Mucosa of rectum (tissue), 2 donors: ENCODE data around the gene SYNGR1.
A peak's percentile ranks its signal among the peaks of the same experiment; 100 is the strongest.

ENCODE experiments used
- H3K27ac ChIP-seq, 2 donors: one replicate each; pipeline ENCODE4 v1.7.0; 2013; ENCODE audit warnings: inconsistent platforms in 2 of 2, low read depth in 2 of 2, low read length in 2 of 2
- H3K27me3 ChIP-seq, 2 donors: one replicate each; pipeline ENCODE4 v1.7.0; 2013; ENCODE audit warnings: low read length in 2 of 2; ENCODE audit not compliant: control insufficient read depth in 2 of 2, insufficient read depth in 2 of 2
- H3K36me3 ChIP-seq, 2 donors: one replicate each; pipeline ENCODE4 v1.7.0; 2013; ENCODE audit warnings: low read length in 2 of 2; ENCODE audit not compliant: control insufficient read depth in 2 of 2, insufficient read depth in 2 of 2
- H3K4me1 ChIP-seq, 2 donors: one replicate each; pipeline ENCODE4 v1.7.0; 2013; ENCODE audit warnings: low read length in 2 of 2, mild to moderate bottlenecking in 1 of 2; ENCODE audit not compliant: control insufficient read depth in 2 of 2, insufficient read depth in 2 of 2
- H3K4me3 ChIP-seq, 2 donors: one replicate each; pipeline ENCODE4 v1.7.0; 2013; ENCODE audit warnings: low read length in 2 of 2
- H3K9ac ChIP-seq, 2 donors: one replicate each; pipeline ENCODE4 v1.7.0; 2013; ENCODE audit warnings: low read length in 2 of 2, low read depth in 1 of 2, mild to moderate bottlenecking in 1 of 2
- H3K9me3 ChIP-seq, 2 donors: one replicate each; pipeline ENCODE4 v1.7.0; 2013; ENCODE audit warnings: low read length in 2 of 2; ENCODE audit not compliant: control insufficient read depth in 2 of 2
- donor health status: healthy.
- donor health status: Normal muscosa, but diverticular disease.

The SYNGR1 gene

GRCh38 chr22:39382410-39382809 lies 32.6 kb downstream of the SYNGR1 start:
- no peak overlapping the region for H3K4me3 ChIP-seq
- peaks cover 3 to 4% of the 10 kb centered on the region in 2 donors for H3K27me3 ChIP-seq
- H3K9ac ChIP-seq = no peak overlapping the region
- H3K36me3 ChIP-seq = no peaks in the 10 kb centered on the region
- no peaks in the 10 kb centered on the region for H3K9me3 ChIP-seq
- H3K27ac ChIP-seq = no peak overlapping the region
- H3K4me1 ChIP-seq = no peaks in the 10 kb centered on the region

DNA sequence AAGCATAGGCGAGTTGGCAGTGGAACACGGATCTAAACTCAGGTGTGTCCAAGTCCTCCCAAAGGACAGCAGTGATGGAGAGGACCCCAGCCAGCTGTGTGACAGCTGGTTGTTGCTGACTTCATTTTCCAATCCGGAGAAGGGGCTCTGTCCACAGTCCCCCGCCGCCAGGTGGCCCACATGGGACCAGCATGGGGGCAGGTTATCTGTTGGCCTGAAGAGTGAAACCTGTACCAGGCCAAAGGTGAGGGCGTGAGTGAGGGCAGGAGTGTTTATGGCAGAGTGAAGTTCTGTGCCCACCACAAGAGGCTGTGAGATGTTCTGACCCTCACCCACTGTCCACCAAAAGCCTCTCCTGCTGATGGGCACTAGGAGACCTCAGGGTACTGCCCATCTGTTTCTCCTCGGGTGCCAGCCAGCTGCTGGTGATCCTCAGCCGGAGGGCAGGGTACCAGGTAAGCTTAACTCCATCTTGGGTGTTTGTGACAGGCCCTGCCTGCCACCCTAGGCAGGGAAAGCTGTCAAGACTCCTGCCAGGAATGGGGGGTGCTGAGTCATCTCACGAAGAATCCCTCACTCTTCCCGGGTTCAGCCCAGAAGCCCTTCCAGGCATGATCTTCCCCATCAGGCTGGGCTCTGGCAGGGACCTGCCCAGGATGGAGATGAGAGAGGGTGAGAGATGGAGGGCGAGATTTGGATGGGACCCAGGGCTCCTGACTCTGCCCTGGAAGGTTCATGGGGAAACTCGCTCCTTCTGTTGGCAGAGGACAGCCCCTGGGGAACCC lies 34.2 kb downstream of the SYNGR1 start:
- Histone ChIP-seq H3K4me3 (no peak overlapping the region), H3K4me1 (peaks cover 0 to 2% of the 10 kb centered on the region in 2 donors), H3K36me3 (no peaks in the 10 kb centered on the region), H3K27me3 (peaks cover 3 to 8% of the 10 kb centered on the region in 2 donors), H3K9me3 (no peaks in the 10 kb centered on the region), H3K27ac (no peak overlapping the region), H3K9ac (no peak overlapping the region)

GRCh38 chr22:39384750-39385480 lies 35.1 kb downstream of the SYNGR1 start:
- peaks cover 0 to 2% of the 10 kb centered on the region in 2 donors for H3K4me1 ChIP-seq
- no peaks in the 10 kb centered on the region for H3K36me3 ChIP-seq
- no peak overlapping the region for H3K4me3 ChIP-seq
- no peaks in the 10 kb centered on the region for H3K9me3 ChIP-seq
- no peak overlapping the region for H3K9ac ChIP-seq
- H3K27me3 ChIP-seq = peaks cover 3 to 8% of the 10 kb centered on the region in 2 donors
- H3K27ac ChIP-seq = no peak overlapping the region

DNA sequence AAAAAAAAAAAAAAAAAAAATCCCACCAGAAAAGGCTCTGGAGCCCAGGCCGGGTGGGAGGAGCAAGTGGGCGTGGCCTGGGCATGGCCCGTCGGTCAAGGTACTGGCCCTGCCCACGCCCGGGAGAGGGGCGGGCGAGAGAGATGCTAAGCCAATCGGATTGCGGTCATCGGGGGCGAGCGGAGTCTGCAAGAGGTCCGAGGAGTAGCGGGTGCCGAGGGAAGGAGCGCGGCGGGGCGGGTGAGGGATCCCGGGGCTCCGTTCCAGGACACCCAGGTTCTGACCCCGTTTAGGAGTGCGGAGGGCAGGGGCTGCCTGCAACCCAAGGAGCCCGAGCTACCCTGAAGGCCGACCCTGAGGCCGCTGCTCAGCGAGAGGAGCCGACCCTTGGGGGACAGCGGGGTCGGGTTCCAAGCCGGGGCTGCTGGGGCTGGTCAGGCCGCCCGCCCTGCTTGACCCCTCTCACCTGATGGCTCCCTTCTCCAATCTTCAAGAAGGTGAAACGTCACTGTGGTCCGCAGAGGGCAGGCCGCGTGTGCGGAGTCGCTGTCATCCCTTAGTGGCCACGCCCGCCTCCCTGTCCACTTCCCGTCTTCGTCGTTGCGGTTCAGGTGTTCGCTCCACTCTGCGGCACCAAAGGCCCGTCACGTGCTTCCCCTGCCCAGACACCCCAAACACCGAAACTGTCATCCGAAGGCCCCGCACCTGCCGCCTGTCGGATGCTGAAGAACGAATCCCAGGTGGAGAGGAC lies 38.6 kb downstream of the SYNGR1 start:
- peak overlapping the region; percentile 17 to 42 for H3K9ac ChIP-seq
- H3K4me3 ChIP-seq = peak overlapping the region; percentile 56 to 62
- no peaks in the 10 kb centered on the region for H3K9me3 ChIP-seq
- no peaks in the 10 kb centered on the region for H3K36me3 ChIP-seq
- H3K27me3 ChIP-seq = peaks cover 2 to 8% of the 10 kb centered on the region in 2 donors
- H3K27ac ChIP-seq = peak overlapping the region in 1 of 2 donors; percentile 23
- H3K4me1 ChIP-seq = peaks cover 0 to 2% of the 10 kb centered on the region in 2 donors

GRCh38 chr22:39389420-39389819 lies 39.6 kb downstream of the SYNGR1 start:
- Histone ChIP-seq H3K27ac (no peak overlapping the region), H3K27me3 (peaks cover 0 to 4% of the 10 kb centered on the region in 2 donors), H3K36me3 (no peaks in the 10 kb centered on the region), H3K4me3 (no peak overlapping the region), H3K9ac (no peak overlapping the region), H3K4me1 (peaks cover 0 to 2% of the 10 kb centered on the region in 2 donors), H3K9me3 (no peaks in the 10 kb centered on the region)

DNA sequence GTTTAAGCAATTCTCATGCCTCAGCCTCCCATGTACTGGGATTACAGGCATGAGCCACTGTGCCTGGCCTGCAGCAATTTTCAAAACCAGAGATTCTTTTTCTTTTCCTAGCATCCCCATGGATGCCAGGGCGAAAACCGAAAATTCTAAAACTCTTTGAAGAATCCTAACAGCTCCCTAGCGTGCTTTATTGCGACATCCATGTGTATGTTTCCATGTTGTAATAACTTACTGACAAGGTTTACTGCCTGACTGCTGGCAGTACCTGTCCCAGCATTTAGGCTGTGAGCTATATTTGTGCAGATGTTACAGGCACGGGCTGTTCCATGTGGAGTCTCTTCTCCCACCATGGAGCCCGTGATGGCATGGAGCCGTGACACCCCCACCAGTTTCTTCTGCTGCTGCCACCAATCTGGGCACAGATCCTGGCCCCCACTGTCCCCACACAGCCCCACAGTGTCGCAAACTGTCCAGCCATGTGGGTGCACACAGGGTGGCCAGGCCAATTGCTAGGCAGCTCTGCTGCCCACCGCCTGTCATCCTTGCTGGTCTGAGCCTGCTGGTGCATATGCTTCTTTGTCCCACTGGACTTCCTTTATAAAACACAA lies 42.7 kb downstream of the SYNGR1 start:
- Histone ChIP-seq H3K27me3 (peaks cover 0 to 4% of the 10 kb centered on the region in 2 donors), H3K4me1 (peaks cover 0 to 2% of the 10 kb centered on the region in 2 donors), H3K36me3 (no peaks in the 10 kb centered on the region), H3K9me3 (no peaks in the 10 kb centered on the region), H3K27ac (no peak overlapping the region), H3K4me3 (no peak overlapping the region), H3K9ac (no peak overlapping the region)

DNA sequence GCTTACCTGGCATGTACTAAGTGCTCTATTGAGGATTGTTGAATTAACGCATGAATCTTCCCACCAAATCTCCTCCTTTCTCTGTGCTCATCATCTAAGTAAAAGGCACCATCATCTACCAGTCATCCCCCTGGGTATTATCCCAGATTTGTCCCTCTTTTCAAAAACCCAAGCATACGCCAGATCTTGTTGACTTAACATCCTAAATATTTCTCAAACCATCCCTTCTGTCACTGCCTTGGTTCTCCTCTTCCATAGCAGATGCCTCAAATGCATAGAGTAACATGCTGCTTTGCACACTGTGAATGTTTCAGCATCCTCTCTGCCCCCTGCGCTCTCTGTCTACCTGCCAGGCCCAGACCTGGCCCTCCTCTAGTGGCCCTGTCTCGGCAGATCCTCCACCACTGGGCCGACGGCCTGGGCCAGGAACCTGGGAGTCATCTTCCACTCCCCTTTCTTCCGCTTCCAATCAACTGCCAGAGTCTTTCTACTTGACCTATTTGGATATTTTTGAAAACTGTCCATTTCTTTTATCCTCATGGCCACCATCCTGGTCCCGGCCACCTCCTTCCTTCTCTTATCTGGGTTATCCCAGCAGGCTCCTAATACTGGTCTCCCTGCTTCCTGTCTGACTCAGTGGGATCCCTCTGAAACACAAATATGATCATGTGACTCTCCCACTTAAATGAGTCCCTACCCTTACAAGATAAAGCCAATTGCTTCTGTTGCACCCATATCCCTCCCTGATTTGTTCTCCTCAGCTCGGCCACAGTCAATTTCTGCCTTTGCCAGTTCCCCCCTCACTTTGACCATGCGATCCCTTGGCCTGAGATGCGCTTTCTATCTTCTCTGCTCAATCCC lies 46.4 kb downstream of the SYNGR1 start:
- H3K9ac ChIP-seq = no peak overlapping the region

DNA sequence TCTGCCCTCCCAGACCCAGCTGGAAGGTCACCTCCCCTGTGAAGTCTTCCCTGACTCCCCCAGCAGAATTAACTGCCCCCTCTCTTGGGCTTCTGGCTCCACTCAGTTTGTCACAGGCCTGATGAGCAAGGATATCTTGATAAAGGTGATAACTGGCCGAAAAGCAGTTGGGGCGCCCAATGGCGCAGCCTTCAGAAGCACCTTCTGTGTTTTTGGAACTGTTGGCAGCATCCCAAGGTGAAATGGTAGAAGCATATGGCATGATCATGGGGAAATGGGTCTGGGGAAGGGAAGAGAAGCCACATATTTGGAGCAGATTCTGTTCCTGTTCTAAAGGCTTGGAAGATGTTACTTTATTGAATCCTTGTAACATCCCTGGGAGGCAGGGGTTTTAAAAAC lies 47.0 kb downstream of the SYNGR1 start:
- Histone ChIP-seq H3K36me3 (no peaks in the 10 kb centered on the region), H3K27me3 (no peaks in the 10 kb centered on the region), H3K9me3 (no peaks in the 10 kb centered on the region), H3K27ac (no peak overlapping the region), H3K9ac (no peak overlapping the region), H3K4me1 (peaks cover 4 to 7% of the 10 kb centered on the region in 2 donors), H3K4me3 (no peak overlapping the region)

More for the DNA sequence above, 46.4 kb downstream of the SYNGR1 start:
- Histone ChIP-seq H3K27ac (no peak overlapping the region), H3K36me3 (no peaks in the 10 kb centered on the region), H3K4me3 (no peak overlapping the region), H3K27me3 (no peaks in the 10 kb centered on the region), H3K9me3 (no peaks in the 10 kb centered on the region), H3K4me1 (peaks cover 4 to 7% of the 10 kb centered on the region in 2 donors)

DNA sequence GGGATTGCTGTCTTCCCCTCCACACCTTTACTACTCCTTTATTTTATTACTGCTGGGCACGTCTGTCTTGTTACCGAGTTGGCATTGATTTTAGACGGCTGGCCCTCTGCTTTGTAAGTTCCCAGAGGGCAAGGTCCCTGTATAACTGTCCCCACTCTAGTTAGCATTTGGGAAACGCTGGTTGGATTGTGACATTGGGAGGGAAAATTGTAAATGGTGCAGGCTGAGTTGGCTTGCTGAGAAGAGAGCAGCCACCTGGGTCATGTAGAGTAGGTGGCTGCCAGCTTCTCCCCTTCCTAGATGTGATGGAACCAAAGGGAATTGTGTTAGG lies 51.5 kb downstream of the SYNGR1 start:
- Histone ChIP-seq H3K9ac (no peak overlapping the region), H3K4me1 (peaks cover 4 to 7% of the 10 kb centered on the region in 2 donors), H3K9me3 (no peaks in the 10 kb centered on the region), H3K36me3 (peaks cover 3 to 14% of the 10 kb centered on the region in 2 donors), H3K27me3 (no peaks in the 10 kb centered on the region), H3K27ac (no peak overlapping the region), H3K4me3 (no peak overlapping the region)
